Kidney epithelial cell (primary cell): ENCODE measurements around the gene POLR2C. TPM values are rescaled to one million over a fixed set of nuclear protein-coding genes. Genes with fewer than 3 reads are reported as not detected.

ENCODE experiments used
- DNase-seq: peaks from one replicate; pipeline ENCODE4 v3.0.0-alpha.2; 2010; ENCODE audit warnings: low read depth
- H3K27me3 ChIP-seq: 2 replicates; pipeline ENCODE4 v1.6.0; 2011; ENCODE audit warnings: low read length; ENCODE audit not compliant: control insufficient read depth, insufficient read depth
- H3K36me3 ChIP-seq: 2 replicates; pipeline ENCODE4 v1.5.1; 2011; ENCODE audit warnings: low read length; ENCODE audit not compliant: control insufficient read depth, insufficient read depth
- H3K4me3 ChIP-seq: 2 replicates; pipeline ENCODE4 v1.5.1; 2011; ENCODE audit warnings: low read depth, mild to moderate bottlenecking, control low read depth, low read length
- total RNA-seq: library from RNA; depleted of rRNA; stranded (reverse); fragments of >200 nt; gene quantifications from 2 replicates; pipeline ENCODE4 v1.2.3, GENCODE V29; 2015
- TF ChIP-seq, protein P1 (sequence below): IDR thresholded peaks from 2 replicates; pipeline ENCODE4 v1.5.1; 2011; ENCODE audit warnings: mild to moderate bottlenecking, moderate library complexity, low read length, control low read depth, inconsistent platforms; ENCODE audit not compliant: insufficient read depth, poor library complexity, severe bottlenecking

Gene POLR2C
- total RNA-seq, 1 donor from 2014 or later = 70.4 TPM

DNA sequence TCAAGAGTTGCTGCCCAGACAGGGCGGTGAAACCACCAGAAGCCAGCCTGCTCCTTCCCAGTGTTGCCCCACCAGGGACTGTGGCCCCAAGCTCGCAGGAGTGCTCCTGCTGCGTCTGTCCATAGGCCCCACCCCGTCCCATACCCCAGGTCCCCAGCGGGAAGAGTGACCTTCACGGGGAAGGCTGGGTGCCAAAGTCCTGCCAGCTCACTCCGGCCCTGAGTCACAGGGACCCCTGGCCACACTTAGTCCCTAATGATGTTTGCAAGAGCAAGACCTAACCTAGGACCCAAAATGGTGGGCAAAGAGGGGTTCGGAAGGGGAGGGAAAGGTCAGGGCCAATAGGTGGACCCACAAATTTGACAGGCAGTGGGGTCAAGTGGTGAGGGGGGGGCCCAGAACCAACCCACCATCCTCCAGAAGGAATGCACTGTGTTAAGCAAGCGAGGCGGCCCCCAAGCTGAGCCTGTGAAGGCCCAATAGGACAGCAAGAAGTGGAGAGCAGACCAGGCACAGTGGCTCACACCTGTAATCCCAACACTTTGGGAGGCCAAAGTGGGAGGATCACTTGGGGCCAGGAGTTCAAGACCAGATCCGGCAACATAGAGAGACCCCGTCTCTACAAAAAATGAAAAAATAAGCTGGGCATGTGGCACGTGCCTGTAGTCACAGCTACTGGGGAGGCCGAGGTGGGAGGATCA lies 20.5 kb downstream of the POLR2C start:
- Histone ChIP-seq H3K27me3 (no peaks in the 10 kb centered on the region), H3K4me3 (no peak overlapping the region), H3K36me3 (no peaks in the 10 kb centered on the region)
- TF ChIP-seq, protein P1, sequence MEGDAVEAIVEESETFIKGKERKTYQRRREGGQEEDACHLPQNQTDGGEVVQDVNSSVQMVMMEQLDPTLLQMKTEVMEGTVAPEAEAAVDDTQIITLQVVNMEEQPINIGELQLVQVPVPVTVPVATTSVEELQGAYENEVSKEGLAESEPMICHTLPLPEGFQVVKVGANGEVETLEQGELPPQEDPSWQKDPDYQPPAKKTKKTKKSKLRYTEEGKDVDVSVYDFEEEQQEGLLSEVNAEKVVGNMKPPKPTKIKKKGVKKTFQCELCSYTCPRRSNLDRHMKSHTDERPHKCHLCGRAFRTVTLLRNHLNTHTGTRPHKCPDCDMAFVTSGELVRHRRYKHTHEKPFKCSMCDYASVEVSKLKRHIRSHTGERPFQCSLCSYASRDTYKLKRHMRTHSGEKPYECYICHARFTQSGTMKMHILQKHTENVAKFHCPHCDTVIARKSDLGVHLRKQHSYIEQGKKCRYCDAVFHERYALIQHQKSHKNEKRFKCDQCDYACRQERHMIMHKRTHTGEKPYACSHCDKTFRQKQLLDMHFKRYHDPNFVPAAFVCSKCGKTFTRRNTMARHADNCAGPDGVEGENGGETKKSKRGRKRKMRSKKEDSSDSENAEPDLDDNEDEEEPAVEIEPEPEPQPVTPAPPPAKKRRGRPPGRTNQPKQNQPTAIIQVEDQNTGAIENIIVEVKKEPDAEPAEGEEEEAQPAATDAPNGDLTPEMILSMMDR = no peak
- no peak for DNase-seq

DNA sequence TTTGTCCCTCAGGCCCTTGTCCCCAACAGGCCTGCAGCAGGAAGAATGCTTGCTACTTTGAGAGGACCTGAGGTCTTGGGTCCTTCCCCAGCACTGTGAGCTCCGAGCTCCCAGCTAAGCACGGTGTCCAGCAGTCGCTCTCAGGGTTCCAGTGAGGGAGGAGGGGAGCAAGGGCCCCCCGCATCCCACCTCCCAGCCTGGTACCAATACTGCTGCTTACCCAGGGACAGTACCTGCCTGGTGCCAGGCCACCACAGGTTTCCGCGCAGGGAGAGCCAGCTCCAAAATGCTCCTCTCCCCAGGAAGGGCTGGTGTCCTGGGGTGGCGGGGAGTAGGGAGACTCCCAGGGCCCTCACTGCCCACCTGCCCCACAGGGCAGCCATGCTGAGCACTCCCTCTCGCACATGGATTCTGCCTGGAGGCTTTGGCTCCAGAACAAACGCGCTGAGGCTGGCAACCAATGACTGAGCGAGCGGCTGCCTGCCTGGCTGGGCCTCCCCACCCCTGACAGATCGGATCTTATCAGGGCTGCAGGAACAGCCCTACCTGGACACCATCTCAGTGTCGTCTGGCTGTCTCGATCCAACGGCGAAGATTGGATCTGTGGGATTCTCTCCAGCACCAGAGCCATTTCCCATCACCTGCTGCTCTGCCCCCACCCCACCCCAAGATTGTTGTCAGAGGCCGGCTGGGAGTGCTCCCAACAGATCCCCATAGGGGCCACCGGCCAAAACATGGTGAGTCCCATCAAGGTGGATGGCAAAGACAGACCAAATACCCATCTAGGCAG lies 21.4 kb downstream of the POLR2C start:
- Histone ChIP-seq H3K27me3 (no peaks in the 10 kb centered on the region), H3K4me3 (no peak overlapping the region), H3K36me3 (no peaks in the 10 kb centered on the region)
- TF ChIP-seq, protein P1 = no peak
- no peak for DNase-seq

DNA sequence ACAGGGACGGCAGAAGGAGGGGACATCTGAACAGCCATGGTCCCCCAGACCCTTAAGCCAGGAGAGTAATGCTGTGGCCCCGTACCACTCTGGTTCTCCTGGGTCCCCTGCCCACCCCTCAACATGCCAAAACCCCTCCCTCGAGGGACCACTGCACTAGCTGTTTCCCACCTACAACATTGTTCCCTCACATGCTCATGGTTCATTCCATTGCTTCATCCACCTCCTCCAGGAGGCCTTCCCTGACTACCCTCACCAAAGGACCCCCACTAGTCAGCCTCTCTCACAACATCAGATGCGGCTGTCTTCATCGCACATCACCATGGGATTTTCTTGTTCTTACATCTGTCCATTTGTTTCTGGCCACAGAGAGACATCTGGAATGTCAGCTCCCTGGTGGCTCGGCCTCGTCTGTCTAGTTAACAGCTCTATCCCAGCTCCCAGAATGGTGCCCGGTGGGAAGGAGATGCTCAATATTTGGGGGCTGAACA lies 22.1 kb downstream of the POLR2C start:
- no peak for DNase-seq
- no peaks in the 10 kb centered on the region for H3K27me3 ChIP-seq
- no peaks in the 10 kb centered on the region for H3K36me3 ChIP-seq
- TF ChIP-seq, protein P1 = no peak
- H3K4me3 ChIP-seq = no peak overlapping the region

DNA sequence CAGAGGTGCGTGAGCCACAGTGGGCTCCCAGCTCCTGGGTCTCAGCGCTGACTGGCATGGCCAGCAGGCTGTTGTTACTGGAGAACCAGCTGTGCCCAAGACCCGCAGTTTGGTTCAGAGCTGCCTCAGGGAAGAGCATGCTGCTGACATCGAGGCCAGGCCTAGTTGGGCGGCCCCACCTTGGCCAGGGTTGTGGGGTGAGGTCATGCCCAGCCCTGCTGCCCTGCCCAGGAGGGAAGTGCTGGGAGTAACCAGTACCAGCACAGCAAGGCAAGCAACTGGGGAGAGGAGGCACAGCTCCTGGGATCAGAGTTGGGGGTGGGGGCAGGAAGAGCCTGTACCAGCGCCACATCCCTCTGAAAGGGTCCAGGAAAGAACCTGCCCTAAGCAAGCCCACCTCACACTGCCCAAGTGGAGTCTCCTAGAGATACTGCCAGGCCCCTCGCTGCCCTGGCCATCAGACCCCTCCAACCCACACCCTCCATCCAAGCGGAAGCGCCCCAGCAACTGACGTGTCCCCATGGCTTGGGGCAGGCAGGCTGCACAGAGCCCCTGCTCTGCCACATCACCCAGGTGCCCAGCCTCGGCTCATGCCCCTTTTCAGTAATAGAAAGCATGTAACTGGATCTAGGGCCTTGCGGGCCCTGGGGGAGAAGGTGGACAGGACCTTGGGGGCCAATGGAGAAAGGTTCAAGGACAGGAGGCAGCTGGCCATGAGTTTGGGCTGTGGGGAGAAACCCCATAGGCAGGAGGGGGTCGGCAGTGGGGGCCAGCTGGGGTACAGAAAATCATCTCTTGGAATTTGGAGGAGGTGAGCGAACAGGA lies 22.8 kb downstream of the POLR2C start:
- Histone ChIP-seq H3K27me3 (no peaks in the 10 kb centered on the region), H3K36me3 (no peaks in the 10 kb centered on the region), H3K4me3 (peak overlapping the region; percentile 89)
- DNase-seq = no peak
- TF ChIP-seq, protein P1 = no peak

DNA sequence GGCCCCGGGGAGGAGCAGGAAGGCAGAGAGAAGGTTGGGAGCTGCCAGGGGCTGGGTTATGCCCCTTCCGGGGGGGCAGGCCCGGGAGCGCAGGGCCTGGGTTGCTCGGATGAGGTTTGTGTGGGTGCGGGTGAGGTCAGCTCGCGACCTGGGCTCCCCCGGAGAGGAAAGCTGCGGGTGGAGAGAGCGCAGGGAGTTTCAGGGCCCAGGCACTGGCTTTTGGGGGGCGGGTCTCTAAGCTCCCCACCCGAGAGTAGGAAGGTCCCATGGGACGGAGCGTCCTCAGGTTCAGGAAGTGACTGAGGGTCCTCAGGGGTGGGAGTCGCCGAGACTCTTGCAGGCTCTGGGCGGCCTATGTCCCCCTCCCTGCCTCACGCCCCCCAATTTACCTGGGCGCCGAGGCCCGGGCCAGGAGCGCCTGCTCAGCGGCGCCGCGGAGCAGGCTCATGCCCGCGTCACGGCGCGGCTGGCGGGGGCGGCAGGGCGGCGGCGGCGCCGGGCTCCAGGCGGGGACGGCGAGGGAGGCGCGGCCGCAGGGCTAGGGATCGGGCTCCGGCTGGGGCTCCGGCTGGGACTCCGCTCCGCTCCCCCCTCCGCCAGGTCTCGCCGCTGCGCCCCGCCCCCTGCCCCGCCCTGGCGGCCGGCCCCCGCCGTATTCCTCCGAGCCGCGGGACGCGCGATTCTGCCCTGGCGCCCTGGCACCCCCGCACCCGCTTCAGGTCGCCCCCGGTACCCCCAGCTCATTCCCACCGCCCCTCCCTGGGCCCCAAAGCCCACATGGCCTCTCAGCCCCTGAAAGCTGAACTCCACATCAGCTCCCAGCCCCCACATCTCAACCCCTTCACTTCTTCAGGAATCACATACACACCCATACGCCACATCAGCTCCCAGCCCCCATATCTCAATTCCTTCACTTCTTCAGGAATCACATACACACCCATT lies 23.7 kb downstream of the POLR2C start, which contains the start of gene DOK4:
Gene DOK4 (minus strand): TSS at position 578 of the 942 bp plus-strand sequence. CDS start 6,986 bp downstream, outside the sequence.
- H3K27me3 ChIP-seq = no peaks in the 10 kb centered on the region
- no peaks in the 10 kb centered on the region for H3K36me3 ChIP-seq
- no peak for DNase-seq
- H3K4me3 ChIP-seq = peak within 1 kb of the TSS; percentile 89
- TF ChIP-seq, protein P1 = no peak
